Measurements from ENCODE around the gene C12orf75.

The C12orf75 gene

GRCh38 chr12:105291531-105291930 is 39.0 kb upstream of the C12orf75 start:
- TF ChIP-seq CTCF (IDR thresholded peaks at IDR 0.05) = no peak

GRCh38 chr12:105292705-105293104 is 37.8 kb upstream of the C12orf75 start:
- no peak for TF ChIP-seq CTCF (IDR thresholded peaks at IDR 0.05)

GRCh38 chr12:105293187-105293586 is 37.3 kb upstream of the C12orf75 start:
- no peak for TF ChIP-seq CTCF (IDR thresholded peaks at IDR 0.05)

- no peak for TF ChIP-seq CTCF (IDR thresholded peaks at IDR 0.05)
Observed at GRCh38 chr12:105294161-105294560, 36.3 kb upstream of the C12orf75 start.

GRCh38 chr12:105294886-105295479 is 35.5 kb upstream of the C12orf75 start:
- no peak for TF ChIP-seq CTCF (IDR thresholded peaks at IDR 0.05)

GRCh38 chr12:105296116-105297089 is 34.1 kb upstream of the C12orf75 start:
- no peak for TF ChIP-seq CTCF (IDR thresholded peaks at IDR 0.05)

GRCh38 chr12:105300883-105301282 is 29.6 kb upstream of the C12orf75 start:
- no peak for TF ChIP-seq CTCF (IDR thresholded peaks at IDR 0.05)

Data from LNCAP (cell line).